NCI-H524 treated with DMSO at 0.1 percent for 48 hours (cell line): ENCODE measurements around the gene HSCB.
"Not testable (repeated sequence)": the region's sequence is repeated elsewhere in the genome, so short reads cannot be mapped to it uniquely, and the experiment has no call there.

Source experiments
- DNase-seq: peaks from one replicate; lab custom pipeline; 2025; lab: John Stamatoyannopoulos, UW

The HSCB gene

GRCh38 chr22:28738876-28739275, 3.0 kb upstream of the HSCB start:
- not testable (repeated sequence) for DNase-seq

- no peak for DNase-seq
Measured at GRCh38 chr22:28741200-28741784, 547 bp upstream of the HSCB start.

GRCh38 chr22:28742562-28742962, 723 bp downstream of the HSCB start:
- DNase-seq: no peak

GRCh38 chr22:28743852-28744251, 2.0 kb downstream of the HSCB start:
- DNase-seq: no peak

- no peak for DNase-seq
Measured at GRCh38 chr22:28750471-28750881, 8.6 kb downstream of the HSCB start.

- not testable (repeated sequence) for DNase-seq
Measured at GRCh38 chr22:28754512-28754911, 12.7 kb downstream of the HSCB start.

GRCh38 chr22:28759861-28760560, 18.2 kb downstream of the HSCB start:
- peak; percentile 39 for DNase-seq

- no peak for DNase-seq
Measured at GRCh38 chr22:28761449-28761755, 19.6 kb downstream of the HSCB start.

GRCh38 chr22:28762000-28762399, 20.2 kb downstream of the HSCB start:
- not testable (repeated sequence) for DNase-seq

GRCh38 chr22:28766628-28767027, 24.8 kb downstream of the HSCB start:
- no peak for DNase-seq

GRCh38 chr22:28768701-28769393, 27.0 kb downstream of the HSCB start:
- no peak for DNase-seq

GRCh38 chr22:28769394-28770085, 27.7 kb downstream of the HSCB start:
- no peak for DNase-seq

- no peak for DNase-seq
Measured at GRCh38 chr22:28771195-28771791, 29.5 kb downstream of the HSCB start.

GRCh38 chr22:28772633-28773460, 31.0 kb downstream of the HSCB start, which contains the start of gene CCDC117:
Gene CCDC117 (plus strand): TSS chr22:28772695. CDS start chr22:28772850, 155 bp downstream.
- peak; percentile 70 for DNase-seq

GRCh38 chr22:28773461-28773867, 31.6 kb downstream of the HSCB start:
- no peak for DNase-seq

GRCh38 chr22:28774378-28774777, 32.5 kb downstream of the HSCB start:
- no peak for DNase-seq

GRCh38 chr22:28779833-28780232, 38.0 kb downstream of the HSCB start:
- DNase-seq: no peak

GRCh38 chr22:28780296-28780695, 38.5 kb downstream of the HSCB start:
- no peak for DNase-seq

GRCh38 chr22:28783786-28784671, 42.2 kb downstream of the HSCB start:
- DNase-seq: no peak

- DNase-seq: no peak
Measured at GRCh38 chr22:28788601-28789000, 46.8 kb downstream of the HSCB start.
